ENCODE data around the gene HOXD4. TPM values are rescaled to one million over a fixed set of nuclear protein-coding genes. Genes with fewer than 3 reads are reported as not detected.

Gene HOXD4
- total and polyA plus RNA-seq, 2 donors: 2.0 to 4.0 TPM

- WGBS: 21% methylated on average over 1 of the region's 1 CpG
- Histone ChIP-seq H3K36me3 (ENCODE audit: insufficient read depth) (no peaks in the 10 kb centered on the region), H3K4me1 (ENCODE audit: insufficient read depth) (peaks cover 5% of the 10 kb centered on the region), H3K4me3 (ENCODE audit: low read depth, low read length) (no peak overlapping the region), H3K27ac (ENCODE audit: low read depth) (no peak overlapping the region)
- DNase-seq (ENCODE audit: extremely low spot score): no peak
These were observed 41.0 kb downstream of the HOXD4 start for GRCh38 chr2:176192351-176192750.

GRCh38 chr2:176193048-176193447 lies 41.7 kb downstream of the HOXD4 start:
- DNase-seq (ENCODE audit: extremely low spot score): no peak
- 4% methylated on average over 1 of the region's 1 CpG for WGBS
- H3K36me3 ChIP-seq (ENCODE audit: insufficient read depth): no peaks in the 10 kb centered on the region
- H3K4me3 ChIP-seq (ENCODE audit: low read depth, low read length): no peak overlapping the region
- H3K4me1 ChIP-seq (ENCODE audit: insufficient read depth): peaks cover 5% of the 10 kb centered on the region
- H3K27ac ChIP-seq (ENCODE audit: low read depth): no peak overlapping the region

- DNase-seq (ENCODE audit: extremely low spot score): no peak
- H3K4me1 ChIP-seq (ENCODE audit: insufficient read depth): no peaks in the 10 kb centered on the region
- no peak overlapping the region for H3K27ac ChIP-seq (ENCODE audit: low read depth)
- H3K36me3 ChIP-seq (ENCODE audit: insufficient read depth): no peaks in the 10 kb centered on the region
- no peak overlapping the region for H3K4me3 ChIP-seq (ENCODE audit: low read depth, low read length)
These were observed 48.6 kb downstream of the HOXD4 start for GRCh38 chr2:176199902-176200301.

GRCh38 chr2:176200971-176201370 lies 49.6 kb downstream of the HOXD4 start:
- no peak overlapping the region for H3K4me3 ChIP-seq (ENCODE audit: low read depth, low read length)
- no peaks in the 10 kb centered on the region for H3K36me3 ChIP-seq (ENCODE audit: insufficient read depth)
- no peaks in the 10 kb centered on the region for H3K4me1 ChIP-seq (ENCODE audit: insufficient read depth)
- 65% methylated on average over 21 of the region's 21 CpGs for WGBS
- DNase-seq (ENCODE audit: extremely low spot score): no peak
- no peak overlapping the region for H3K27ac ChIP-seq (ENCODE audit: low read depth)

GRCh38 chr2:176202491-176202890 lies 51.1 kb downstream of the HOXD4 start:
- H3K4me1 ChIP-seq (ENCODE audit: insufficient read depth): no peaks in the 10 kb centered on the region
- DNase-seq (ENCODE audit: extremely low spot score): no peak
- no peak overlapping the region for H3K27ac ChIP-seq (ENCODE audit: low read depth)
- H3K4me3 ChIP-seq (ENCODE audit: low read depth, low read length): no peak overlapping the region
- WGBS: 89% methylated on average over 7 of the region's 7 CpGs
- H3K36me3 ChIP-seq (ENCODE audit: insufficient read depth): no peaks in the 10 kb centered on the region

Small RNAs within 50 kb of the gene (small RNA-seq; reads per million reads assigned to genes)
- 35,129 reads per million, percentile 100 among the genes with 10 or more reads in this experiment for gene MIR10B

Other genes starting within 250 kb of the HOXD4 start
- 93.1 TPM for gene LNPK, start 149.3 kb upstream of the HOXD4 start, total RNA-seq
- 9.4 TPM for gene LNPK, start 149.3 kb upstream of the HOXD4 start, polyA plus RNA-seq
- gene EVX2, start 67.6 kb upstream of the HOXD4 start, total RNA-seq: 1.9 TPM
- gene EVX2, start 67.6 kb upstream of the HOXD4 start, polyA plus RNA-seq: 0.05 TPM
- gene HOXD13, start 58.8 kb upstream of the HOXD4 start, total RNA-seq: 14.9 TPM
- gene HOXD13, start 58.8 kb upstream of the HOXD4 start, polyA plus RNA-seq: 4.1 TPM
- gene HOXD12, start 51.8 kb upstream of the HOXD4 start, total RNA-seq: 2.2 TPM
- gene HOXD12, start 51.8 kb upstream of the HOXD4 start, polyA plus RNA-seq: 0.09 TPM
- gene HOXD11, start 44.3 kb upstream of the HOXD4 start, total RNA-seq: 6.0 TPM
- 3.3 TPM for gene HOXD11, start 44.3 kb upstream of the HOXD4 start, polyA plus RNA-seq
- 14.1 TPM for gene HOXD10, start 34.8 kb upstream of the HOXD4 start, total RNA-seq
- gene HOXD10, start 34.8 kb upstream of the HOXD4 start, polyA plus RNA-seq: 4.1 TPM
- 2.9 TPM for gene HOXD9, start 28.8 kb upstream of the HOXD4 start, total RNA-seq
- 5.6 TPM for gene HOXD9, start 28.8 kb upstream of the HOXD4 start, polyA plus RNA-seq
- 12.3 TPM for gene HOXD8, start 21.8 kb upstream of the HOXD4 start, total RNA-seq
- 7.0 TPM for gene HOXD8, start 21.8 kb upstream of the HOXD4 start, polyA plus RNA-seq
- 5.2 TPM for gene HOXD3, start 5.8 kb downstream of the HOXD4 start, total RNA-seq
- 1.6 TPM for gene HOXD3, start 5.8 kb downstream of the HOXD4 start, polyA plus RNA-seq
- 0.90 TPM for gene HOXD1, start 37.1 kb downstream of the HOXD4 start, total RNA-seq
- 1.4 TPM for gene HOXD1, start 37.1 kb downstream of the HOXD4 start, polyA plus RNA-seq
- 18.3 TPM for gene MTX2, start 117.9 kb downstream of the HOXD4 start, total RNA-seq
- 36.6 TPM for gene MTX2, start 117.9 kb downstream of the HOXD4 start, polyA plus RNA-seq